ENCODE data around the gene ASCL2. TPM values are rescaled to one million over a fixed set of nuclear protein-coding genes. Genes with fewer than 3 reads are reported as not detected.

ASCL2 gene
- total RNA-seq, 1 donor from 2014 or later: 0.64 TPM

- peak; percentile 67 for DNase-seq (ENCODE audit: low spot score)
Observed at GRCh38 chr11:2263071-2263565, 7.3 kb downstream of the ASCL2 start.

- no peak for DNase-seq (ENCODE audit: low spot score)
Observed at GRCh38 chr11:2262301-2263070, 7.9 kb downstream of the ASCL2 start.

GRCh38 chr11:2261436-2262230 is 8.8 kb downstream of the ASCL2 start:
- no peak for DNase-seq (ENCODE audit: low spot score)

- DNase-seq (ENCODE audit: low spot score): no peak
Observed at GRCh38 chr11:2260491-2261364, 9.7 kb downstream of the ASCL2 start.

- no peak for DNase-seq (ENCODE audit: low spot score)
Observed at GRCh38 chr11:2259897-2260451, 10.4 kb downstream of the ASCL2 start.

- DNase-seq (ENCODE audit: low spot score): peak; percentile 83
Observed at GRCh38 chr11:2259466-2259830, 10.9 kb downstream of the ASCL2 start.

GRCh38 chr11:2258501-2259465 is 11.6 kb downstream of the ASCL2 start:
- peak; percentile 86 for DNase-seq (ENCODE audit: low spot score)

GRCh38 chr11:2256951-2257700 is 13.3 kb downstream of the ASCL2 start:
- no peak for DNase-seq (ENCODE audit: low spot score)

GRCh38 chr11:2256293-2256913 is 14.0 kb downstream of the ASCL2 start:
- no peak for DNase-seq (ENCODE audit: low spot score)

- DNase-seq (ENCODE audit: low spot score): peak; percentile 51
Observed at GRCh38 chr11:2252018-2252417, 18.4 kb downstream of the ASCL2 start.

- DNase-seq (ENCODE audit: low spot score): peak; percentile 59
Observed at GRCh38 chr11:2251138-2251537, 19.2 kb downstream of the ASCL2 start.

GRCh38 chr11:2250485-2250884 is 19.9 kb downstream of the ASCL2 start:
- DNase-seq (ENCODE audit: low spot score): peak; percentile 45

GRCh38 chr11:2250041-2250440 is 20.3 kb downstream of the ASCL2 start:
- DNase-seq (ENCODE audit: low spot score): no peak

GRCh38 chr11:2249189-2249916 is 21.0 kb downstream of the ASCL2 start:
- no peak for DNase-seq (ENCODE audit: low spot score)

- DNase-seq (ENCODE audit: low spot score): no peak
Observed at GRCh38 chr11:2248762-2249161, 21.6 kb downstream of the ASCL2 start.

GRCh38 chr11:2248242-2248641 is 22.1 kb downstream of the ASCL2 start:
- no peak for DNase-seq (ENCODE audit: low spot score)

- DNase-seq (ENCODE audit: low spot score): no peak
Observed at GRCh38 chr11:2247496-2247895, 22.9 kb downstream of the ASCL2 start.

GRCh38 chr11:2240834-2241233 is 29.6 kb downstream of the ASCL2 start:
- DNase-seq (ENCODE audit: low spot score): no peak

All from mesenteric fat pad (tissue), 1 donor.